Stimulated activated naive CD4-positive, alpha-beta T cell treated with Interleukin-2 at 50 U/mL for 16 hours (primary cell): ENCODE measurements around the gene IRAK3.
A peak's percentile ranks its signal among the peaks of the same experiment; 100 is the strongest.

ENCODE experiments used
- DNase-seq: peaks from one replicate; lab custom pipeline; 2025; lab: John Stamatoyannopoulos, UW

The IRAK3 gene

GRCh38 chr12:66188584-66189485 lies at the start of gene IRAK3:
Gene IRAK3 (plus strand): TSS chr12:66189214. CDS start chr12:66189300, 86 bp downstream.
- DNase-seq = peak; percentile 17

GRCh38 chr12:66139328-66139727 lies 49.7 kb upstream of the IRAK3 start:
- DNase-seq = no peak

GRCh38 chr12:66140731-66141130 lies 48.3 kb upstream of the IRAK3 start:
- DNase-seq = no peak

GRCh38 chr12:66141299-66141698 lies 47.7 kb upstream of the IRAK3 start:
- DNase-seq = no peak

GRCh38 chr12:66142826-66143225 lies 46.2 kb upstream of the IRAK3 start:
- DNase-seq = no peak

GRCh38 chr12:66143868-66144267 lies 45.1 kb upstream of the IRAK3 start:
- no peak for DNase-seq

- DNase-seq = no peak
These were observed 43.9 kb upstream of the IRAK3 start for GRCh38 chr12:66144791-66145754.

- no peak for DNase-seq
These were observed 39.2 kb upstream of the IRAK3 start for GRCh38 chr12:66149702-66150398.

- DNase-seq = no peak
These were observed 36.3 kb upstream of the IRAK3 start for GRCh38 chr12:66152732-66153131.

GRCh38 chr12:66154776-66155175 lies 34.2 kb upstream of the IRAK3 start:
- no peak for DNase-seq

- DNase-seq = no peak
These were observed 32.4 kb upstream of the IRAK3 start for GRCh38 chr12:66156654-66157053.

GRCh38 chr12:66159123-66159522 lies 29.9 kb upstream of the IRAK3 start:
- DNase-seq = no peak

- DNase-seq = no peak
These were observed 28.3 kb upstream of the IRAK3 start for GRCh38 chr12:66160704-66161103.

GRCh38 chr12:66162701-66163100 lies 26.3 kb upstream of the IRAK3 start:
- DNase-seq = no peak

- no peak for DNase-seq
These were observed 25.7 kb upstream of the IRAK3 start for GRCh38 chr12:66163289-66163688.

GRCh38 chr12:66164349-66164821 lies 24.6 kb upstream of the IRAK3 start:
- DNase-seq = no peak

- DNase-seq = no peak
These were observed 23.9 kb upstream of the IRAK3 start for GRCh38 chr12:66165141-66165540.

- DNase-seq = no peak
These were observed 22.5 kb upstream of the IRAK3 start for GRCh38 chr12:66166561-66166960.

GRCh38 chr12:66168410-66168809 lies 20.6 kb upstream of the IRAK3 start:
- no peak for DNase-seq

GRCh38 chr12:66169221-66170170 lies 19.5 kb upstream of the IRAK3 start, which contains the start of gene TMBIM4:
Gene TMBIM4 (minus strand): TSS chr12:66169996. CDS start chr12:66169951, 45 bp downstream.
- DNase-seq = peak; percentile 85

GRCh38 chr12:66170606-66171005 lies 18.4 kb upstream of the IRAK3 start:
- no peak for DNase-seq
